ENCODE results near the gene TMTC1. TPM values are rescaled to one million over a fixed set of nuclear protein-coding genes. Genes with fewer than 3 reads are reported as not detected.

Gene TMTC1
- total and polyA plus RNA-seq, 10 donors, result 3.4 to 210 (median 137) TPM

GRCh38 chr12:29676676-29677075 lies 107.1 kb downstream of the TMTC1 start:
- 64 to 90% (median 83%) methylated on average over 2 of the region's 2 CpGs for WGBS, 5 donors
- Histone ChIP-seq H3K27ac (peak overlapping the region in 1 of 8 donors; percentile 7), H3K4me1 (peaks cover 0 to 21% (median 7%) of the 10 kb centered on the region in 6 donors), H3K36me3 (peaks cover 0 to 5% (median 0%) of the 10 kb centered on the region in 6 donors), H3K4me3 (no peak overlapping the region), H3K9me3 (no peaks in the 10 kb centered on the region), H3K27me3 (replicated peaks in 1 of 7) (no peaks in the 10 kb centered on the region)
- TF ChIP-seq CTCF (IDR thresholded peaks at IDR 0.05 in 8 of 11, conservative IDR thresholded peaks at IDR 0.05 in 3 of 11), result no peak
- TF ChIP-seq POLR2AphosphoS5 (IDR thresholded peaks at IDR 0.05), result no peak
- no peak for TF ChIP-seq POLR2A (IDR thresholded peaks at IDR 0.05)
- DNase-seq, result no peak
- intact Hi-C loops (cut with DNase I; ENCODE audit: low total_unique reads), result no loop called here

GRCh38 chr12:29674463-29674862 lies 109.3 kb downstream of the TMTC1 start:
- WGBS, 5 donors, result 57 to 72% (median 65%) methylated on average over 5 of the region's 5 CpGs
- no peak for TF ChIP-seq POLR2AphosphoS5 (IDR thresholded peaks at IDR 0.05)
- TF ChIP-seq CTCF (IDR thresholded peaks at IDR 0.05 in 8 of 11, conservative IDR thresholded peaks at IDR 0.05 in 3 of 11), result no peak
- TF ChIP-seq POLR2A (IDR thresholded peaks at IDR 0.05), result no peak
- Histone ChIP-seq H3K9me3 (no peaks in the 10 kb centered on the region), H3K4me1 (peaks cover 0 to 21% (median 7%) of the 10 kb centered on the region in 6 donors), H3K4me3 (no peak overlapping the region), H3K27me3 (replicated peaks in 1 of 7) (no peaks in the 10 kb centered on the region), H3K36me3 (peaks cover 0 to 8% (median 0%) of the 10 kb centered on the region in 6 donors), H3K27ac (peak overlapping the region in 1 of 8 donors; percentile 38)
- intact Hi-C loops (cut with DNase I; ENCODE audit: low total_unique reads), result no loop called here
- no peak for DNase-seq

GRCh38 chr12:29673346-29673745 lies 110.4 kb downstream of the TMTC1 start:
- no peak for DNase-seq
- Histone ChIP-seq H3K9me3 (no peaks in the 10 kb centered on the region), H3K27me3 (replicated peaks in 1 of 7) (no peaks in the 10 kb centered on the region), H3K36me3 (peaks cover 0 to 8% (median 0%) of the 10 kb centered on the region in 6 donors), H3K4me1 (peaks cover 0 to 21% (median 7%) of the 10 kb centered on the region in 6 donors), H3K27ac (no peak overlapping the region), H3K4me3 (no peak overlapping the region)
- no peak for TF ChIP-seq POLR2A (IDR thresholded peaks at IDR 0.05)
- 51 to 86% (median 58%) methylated on average over 3 of the region's 3 CpGs for WGBS, 5 donors
- intact Hi-C loops (cut with DNase I; ENCODE audit: low total_unique reads), result no loop called here

- Histone ChIP-seq H3K36me3 (peaks cover 0 to 8% (median 0%) of the 10 kb centered on the region in 6 donors), H3K4me3 (no peak overlapping the region), H3K27ac (no peak overlapping the region), H3K4me1 (peaks cover 0 to 18% (median 7%) of the 10 kb centered on the region in 6 donors), H3K9me3 (no peaks in the 10 kb centered on the region), H3K27me3 (replicated peaks in 1 of 7) (no peaks in the 10 kb centered on the region)
- intact Hi-C loops (cut with DNase I; ENCODE audit: low total_unique reads), result no loop called here
- no peak for DNase-seq
- WGBS, 5 donors, result 69 to 87% (median 78%) methylated on average over 4 of the region's 4 CpGs
- TF ChIP-seq POLR2AphosphoS5 (IDR thresholded peaks at IDR 0.05) (no peak), CTCF (IDR thresholded peaks at IDR 0.05 in 8 of 11, conservative IDR thresholded peaks at IDR 0.05 in 3 of 11) (no peak), POLR2A (IDR thresholded peaks at IDR 0.05) (no peak)
Observed at GRCh38 chr12:29672580-29672979, 111.2 kb downstream of the TMTC1 start.

GRCh38 chr12:29671742-29672141 lies 112.0 kb downstream of the TMTC1 start:
- no peak overlapping the region for H3K4me3 ChIP-seq
- H3K27ac ChIP-seq, result no peak overlapping the region
- H3K9me3 ChIP-seq, result no peaks in the 10 kb centered on the region
- 80 to 95% (median 84%) methylated on average over 2 of the region's 2 CpGs for WGBS, 5 donors
- no peak for DNase-seq
- H3K27me3 ChIP-seq (replicated peaks in 1 of 7), result no peaks in the 10 kb centered on the region
- TF ChIP-seq POLR2AphosphoS5 (IDR thresholded peaks at IDR 0.05) (no peak), POLR2A (IDR thresholded peaks at IDR 0.05) (no peak), CTCF (IDR thresholded peaks at IDR 0.05 in 8 of 11, conservative IDR thresholded peaks at IDR 0.05 in 3 of 11) (no peak)
- peaks cover 0 to 10% (median 4%) of the 10 kb centered on the region in 6 donors for H3K4me1 ChIP-seq
- peaks cover 0 to 8% (median 0%) of the 10 kb centered on the region in 6 donors for H3K36me3 ChIP-seq
- intact Hi-C loops (cut with DNase I; ENCODE audit: low total_unique reads), result no loop called here

Data from spleen (tissue), 11 donors.